Esophagus (tissue), 2 donors: ENCODE data around the gene QSOX2. TPM values are rescaled to one million over a fixed set of nuclear protein-coding genes. Genes with fewer than 3 reads are reported as not detected.

ENCODE experiments used
- H3K27ac ChIP-seq, 2 donors: one replicate each; pipeline ENCODE4 v1.5.1; 2013; ENCODE audit warnings: low read depth in 2 of 2, mild to moderate bottlenecking in 2 of 2, inconsistent platforms in 1 of 2, low read length in 1 of 2, moderate library complexity in 1 of 2
- H3K27me3 ChIP-seq, 2 donors: one replicate each; pipeline ENCODE4 v1.6.1; 2013; ENCODE audit warnings: low read length in 2 of 2, control low read depth in 1 of 2, mild to moderate bottlenecking in 1 of 2; ENCODE audit not compliant: insufficient read depth in 2 of 2, control insufficient read depth in 1 of 2
- H3K36me3 ChIP-seq, 2 donors: one replicate each; pipeline ENCODE4 v1.6.1; 2013; ENCODE audit warnings: low read length in 1 of 2; ENCODE audit not compliant: control insufficient read depth in 2 of 2, insufficient read depth in 2 of 2
- H3K4me1 ChIP-seq, 2 donors: one replicate each; pipeline ENCODE4 v1.6.1; 2013; ENCODE audit warnings: low read length in 1 of 2; ENCODE audit not compliant: control insufficient read depth in 2 of 2, insufficient read depth in 2 of 2
- H3K4me3 ChIP-seq, 2 donors: one replicate each; pipeline ENCODE4 v1.5.1; 2013; ENCODE audit warnings: low read length in 2 of 2, mild to moderate bottlenecking in 2 of 2, low read depth in 1 of 2, moderate library complexity in 1 of 2
- H3K9me3 ChIP-seq, 2 donors: one replicate each; pipeline ENCODE4 v1.6.1; 2013; ENCODE audit warnings: mild to moderate bottlenecking in 2 of 2, low read depth in 1 of 2, low read length in 1 of 2, moderate library complexity in 1 of 2; ENCODE audit not compliant: control insufficient read depth in 2 of 2, insufficient read depth in 1 of 2
- WGBS, 2 donors: extraction: QIAGEN DNeasy Blood & Tissue Kit; methylation state at CpG; one replicate each; pipeline ENCODE4 v1.1.7; 2013; 5-methylcytosine and 5-hydroxymethylcytosine counted together
- polyA plus RNA-seq, 2 donors: library from polyadenylated mRNA; stranded (reverse); fragments of 200-250 nt; gene quantifications; one replicate each; pipeline ENCODE4 v1.2.3, GENCODE V29; 2013
- donor health status: healthy with polysubstance abuse.
- donor health status: Bipolar disorder and iron deficiency.

The QSOX2 gene
- polyA plus RNA-seq, 2 donors = 2.6 to 3.6 TPM

GRCh38 chr9:136189394-136190236 lies 56.0 kb downstream of the QSOX2 start:
- Histone ChIP-seq H3K9me3 (no peaks in the 10 kb centered on the region), H3K4me3 (no peak overlapping the region), H3K4me1 (peaks cover 0 to 4% of the 10 kb centered on the region in 2 donors), H3K27ac (no peak overlapping the region), H3K27me3 (peaks cover 11 to 22% of the 10 kb centered on the region in 2 donors), H3K36me3 (no peaks in the 10 kb centered on the region)
- 45 to 47% methylated on average over 28 of the region's 28 CpGs for WGBS, 2 donors

DNA sequence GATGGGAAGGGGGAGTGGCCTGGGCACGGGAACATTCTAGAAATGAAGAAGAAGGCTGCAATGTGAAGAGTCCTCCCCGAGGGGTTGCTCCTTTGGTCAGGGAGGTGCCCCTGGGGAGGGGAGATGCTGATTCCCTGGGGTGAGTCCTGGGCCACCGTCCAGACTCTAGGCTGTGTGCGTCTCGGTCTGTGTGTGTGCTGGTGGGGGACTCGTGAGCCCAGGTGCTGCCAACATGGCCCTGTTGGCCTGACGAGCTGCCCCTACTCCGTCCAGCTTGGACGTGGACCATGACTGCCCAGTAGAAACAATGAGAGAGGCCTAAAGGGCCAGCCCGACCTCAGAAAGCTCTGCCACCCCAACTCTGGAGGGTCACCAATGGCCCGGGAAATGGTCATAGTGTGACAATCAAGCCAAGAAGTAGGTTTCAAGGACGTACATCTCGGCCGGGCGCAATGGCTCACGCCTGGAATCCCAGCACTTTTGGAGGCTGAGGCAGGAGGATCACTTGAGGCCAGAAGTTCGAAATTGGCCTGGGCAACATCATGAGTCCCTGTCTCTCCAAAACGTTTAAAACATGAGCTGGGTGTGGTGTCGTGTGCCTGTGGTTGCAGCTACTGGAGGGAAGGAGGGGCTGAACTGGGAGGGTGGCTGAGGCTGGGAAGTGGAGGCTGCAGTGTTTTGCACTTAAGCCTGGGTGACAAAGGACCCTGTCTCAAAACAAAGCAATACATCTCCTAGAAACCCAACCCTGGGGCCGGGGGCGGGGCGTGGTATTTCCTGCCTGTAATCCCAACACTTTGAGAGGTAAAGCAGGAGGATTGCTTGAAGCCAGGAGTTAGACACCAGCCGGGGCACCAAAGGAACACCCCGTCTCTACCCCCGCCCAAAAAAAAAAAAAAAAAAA lies 57.7 kb downstream of the QSOX2 start:
- H3K4me3 ChIP-seq = no peak overlapping the region
- no peak overlapping the region for H3K27ac ChIP-seq
- peaks cover 6 to 7% of the 10 kb centered on the region in 2 donors for H3K27me3 ChIP-seq
- no peaks in the 10 kb centered on the region for H3K9me3 ChIP-seq
- 65 to 67% methylated on average over 25 of the region's 25 CpGs for WGBS, 2 donors
- no peaks in the 10 kb centered on the region for H3K36me3 ChIP-seq
- peaks cover 0 to 4% of the 10 kb centered on the region in 2 donors for H3K4me1 ChIP-seq

GRCh38 chr9:136187197-136187596 lies 58.4 kb downstream of the QSOX2 start:
- Histone ChIP-seq H3K9me3 (no peaks in the 10 kb centered on the region), H3K27ac (no peak overlapping the region), H3K4me1 (peaks cover 0 to 4% of the 10 kb centered on the region in 2 donors), H3K4me3 (no peak overlapping the region), H3K27me3 (peaks cover 5 to 6% of the 10 kb centered on the region in 2 donors), H3K36me3 (no peaks in the 10 kb centered on the region)
- WGBS, 2 donors = 89 to 93% methylated on average over 18 of the region's 18 CpGs

GRCh38 chr9:136186386-136186785 lies 59.2 kb downstream of the QSOX2 start:
- peaks cover under 1 to 5% of the 10 kb centered on the region in 2 donors for H3K27me3 ChIP-seq
- H3K9me3 ChIP-seq = no peaks in the 10 kb centered on the region
- H3K36me3 ChIP-seq = no peaks in the 10 kb centered on the region
- no peak overlapping the region for H3K27ac ChIP-seq
- WGBS, 2 donors = 67 to 68% methylated on average over 14 of the region's 14 CpGs
- no peaks in the 10 kb centered on the region for H3K4me1 ChIP-seq
- no peak overlapping the region for H3K4me3 ChIP-seq

DNA sequence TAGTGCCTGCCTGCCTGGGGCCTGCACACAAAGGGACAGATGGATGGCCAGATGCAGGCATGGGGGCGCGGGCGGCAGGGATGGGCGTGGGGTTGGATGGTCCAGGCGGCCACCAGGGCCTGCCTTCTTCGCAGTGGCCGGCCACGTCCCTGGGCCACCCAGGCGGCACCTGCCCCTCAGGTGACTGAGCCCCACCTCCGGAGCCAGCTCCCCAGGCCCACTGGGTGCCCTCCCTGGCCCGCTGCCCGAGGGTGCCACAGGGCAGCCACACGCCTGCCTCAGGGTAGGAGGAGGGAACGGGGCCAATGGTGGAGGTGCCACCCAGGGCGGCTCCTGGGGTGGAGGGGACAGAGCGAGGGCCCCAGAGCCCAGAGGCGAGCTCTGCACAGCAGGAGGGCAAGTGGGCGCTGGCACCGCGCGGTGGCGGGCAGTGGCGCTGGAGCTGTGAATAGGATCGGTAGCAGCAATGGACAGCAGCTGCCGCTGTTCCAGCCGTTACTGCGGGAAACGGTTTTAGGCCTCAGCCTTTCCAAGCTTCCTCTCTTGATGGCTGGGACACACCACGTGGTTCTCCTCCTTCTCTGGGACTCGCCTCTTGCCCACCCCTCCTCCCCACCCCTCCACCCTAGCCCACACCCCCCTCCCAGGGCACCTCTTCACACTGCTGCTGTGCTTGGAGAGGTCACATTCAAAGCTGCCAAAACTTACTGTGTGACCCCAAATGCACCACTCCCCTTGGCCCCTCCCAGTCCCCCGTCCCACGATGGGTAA lies 59.8 kb downstream of the QSOX2 start:
- Histone ChIP-seq H3K4me1 (no peaks in the 10 kb centered on the region), H3K36me3 (no peaks in the 10 kb centered on the region), H3K4me3 (no peak overlapping the region), H3K27ac (no peak overlapping the region), H3K27me3 (peaks cover 0 to 5% of the 10 kb centered on the region in 2 donors), H3K9me3 (no peaks in the 10 kb centered on the region)
- WGBS, 2 donors = 56 to 64% methylated on average over 30 to 32 of the region's 32 CpGs

DNA sequence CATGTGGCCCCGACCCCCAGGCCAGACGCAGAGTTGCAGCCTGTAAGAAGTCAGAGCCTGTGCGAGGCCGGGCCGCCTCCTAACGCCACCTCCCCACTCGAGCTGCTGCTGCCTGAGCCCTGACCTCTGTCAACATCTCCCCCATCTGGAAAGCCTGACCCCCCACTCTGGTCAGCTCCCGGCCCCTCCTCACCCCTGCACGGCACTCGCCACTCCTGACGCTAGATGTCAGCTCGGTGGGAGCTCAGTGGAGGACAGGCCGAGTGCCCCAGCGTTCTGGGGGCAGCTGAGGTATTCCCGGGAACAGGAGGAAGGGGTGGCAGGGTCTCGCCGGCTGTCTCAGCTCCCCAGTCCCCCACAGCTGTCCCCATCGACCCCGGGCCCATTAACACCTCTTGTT lies 60.5 kb downstream of the QSOX2 start:
- no peak overlapping the region for H3K27ac ChIP-seq
- H3K4me3 ChIP-seq = no peak overlapping the region
- H3K4me1 ChIP-seq = no peaks in the 10 kb centered on the region
- H3K9me3 ChIP-seq = no peaks in the 10 kb centered on the region
- H3K36me3 ChIP-seq = no peaks in the 10 kb centered on the region
- WGBS, 2 donors = 43 to 45% methylated on average over 19 of the region's 19 CpGs
- peaks cover 0 to 4% of the 10 kb centered on the region in 2 donors for H3K27me3 ChIP-seq

- H3K9me3 ChIP-seq = no peaks in the 10 kb centered on the region
- no peak overlapping the region for H3K4me3 ChIP-seq
- H3K36me3 ChIP-seq = no peaks in the 10 kb centered on the region
- no peaks in the 10 kb centered on the region for H3K4me1 ChIP-seq
- no peak overlapping the region for H3K27ac ChIP-seq
- WGBS, 2 donors = 74 to 79% methylated on average over 18 of the region's 18 CpGs
- no peaks in the 10 kb centered on the region for H3K27me3 ChIP-seq
Observed at GRCh38 chr9:136182850-136183422, 62.7 kb downstream of the QSOX2 start.

- H3K27me3 ChIP-seq = no peaks in the 10 kb centered on the region
- H3K36me3 ChIP-seq = no peaks in the 10 kb centered on the region
- 60% methylated on average over 14 of the region's 14 CpGs for WGBS, 2 donors
- H3K4me1 ChIP-seq = no peaks in the 10 kb centered on the region
- no peak overlapping the region for H3K4me3 ChIP-seq
- no peaks in the 10 kb centered on the region for H3K9me3 ChIP-seq
- no peak overlapping the region for H3K27ac ChIP-seq
Observed at GRCh38 chr9:136182420-136182787, 63.2 kb downstream of the QSOX2 start.
